ENCODE data around the gene FAT1. TPM values are rescaled to one million over a fixed set of nuclear protein-coding genes. Genes with fewer than 3 reads are reported as not detected.

FAT1 gene
- total RNA-seq, 1 experiment from 2014 or later: 172 TPM

DNA sequence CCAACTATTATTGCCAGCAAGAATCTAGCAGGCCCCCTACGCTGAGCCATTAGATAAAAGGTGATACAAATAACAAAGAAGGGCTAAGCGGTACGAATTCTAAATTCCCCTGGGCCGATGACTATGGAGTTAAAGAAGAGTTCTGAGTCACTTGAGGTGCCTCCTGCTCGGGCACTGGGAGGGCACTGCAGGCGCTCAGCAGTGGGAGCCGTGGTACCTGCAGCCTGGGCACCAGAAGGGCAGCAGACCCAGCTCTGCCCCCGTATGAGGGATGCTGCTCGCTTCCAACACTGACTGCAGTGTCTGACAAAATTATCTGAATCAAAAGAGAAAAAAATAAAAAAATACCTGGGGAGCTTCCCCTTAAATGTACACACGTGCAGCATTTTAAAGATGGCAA lies 124.2 kb downstream of the FAT1 start (continued):
- TF ChIP-seq, protein P1, sequence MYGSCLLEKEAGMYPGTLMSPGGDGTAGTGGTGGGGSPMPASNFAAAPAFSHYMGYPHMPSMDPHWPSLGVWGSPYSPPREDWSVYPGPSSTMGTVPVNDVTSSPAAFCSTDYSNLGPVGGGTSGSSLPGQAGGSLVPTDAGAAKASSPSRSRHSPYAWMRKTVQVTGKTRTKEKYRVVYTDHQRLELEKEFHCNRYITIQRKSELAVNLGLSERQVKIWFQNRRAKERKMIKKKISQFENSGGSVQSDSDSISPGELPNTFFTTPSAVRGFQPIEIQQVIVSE (CRISPR knock-in tag; IDR thresholded peaks at IDR 0.05; ENCODE audit: borderline replicate concordance): no peak

DNA sequence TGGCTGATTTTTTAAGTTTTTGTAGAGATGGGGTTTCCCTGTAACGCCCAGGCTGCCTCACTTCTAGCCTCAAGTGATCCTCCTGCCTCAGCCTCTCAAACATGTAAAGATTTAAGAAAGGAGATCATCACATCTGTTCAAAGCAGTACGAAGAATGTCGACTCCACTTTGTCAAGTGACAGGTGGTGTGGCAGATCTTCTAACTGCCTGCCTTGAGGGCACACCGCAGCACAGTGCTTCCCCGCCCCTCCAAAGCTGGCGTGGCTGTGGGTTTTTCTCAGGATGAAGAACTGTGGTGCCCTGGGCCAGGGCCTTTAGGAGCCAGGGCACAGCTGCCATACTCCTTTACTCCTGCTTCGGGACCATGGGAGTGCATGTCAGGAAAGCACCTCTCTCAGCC lies 125.0 kb downstream of the FAT1 start:
- Mint-ChIP-seq H3K4me3 (no peak overlapping the region), H3K27ac (no peak overlapping the region)
- no peak for ATAC-seq

DNA sequence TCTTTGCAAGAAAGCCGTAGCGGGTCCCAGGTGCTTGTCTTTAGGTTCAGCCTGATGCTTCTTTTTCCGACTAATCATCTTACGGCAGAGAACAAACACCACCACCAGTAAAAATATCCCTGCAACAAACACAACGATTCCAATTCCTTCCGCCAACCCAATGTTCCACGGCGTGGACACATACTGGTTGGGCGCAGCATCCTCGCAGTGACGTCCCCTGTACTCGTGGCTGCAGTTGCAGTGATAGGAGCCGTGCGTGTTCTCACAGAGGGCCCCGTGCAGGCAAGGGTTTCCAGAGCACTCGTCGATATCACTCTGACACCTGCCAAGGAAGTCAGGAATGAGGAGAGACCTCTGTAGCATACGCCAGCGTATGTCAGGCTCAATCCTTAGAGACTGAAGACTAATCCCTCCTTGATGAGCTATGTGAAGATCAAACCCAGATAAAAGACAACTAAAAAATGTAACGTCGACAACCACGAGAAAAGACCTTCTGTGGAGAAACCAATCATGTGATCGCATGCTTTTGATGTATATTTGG lies 126.7 kb downstream of the FAT1 start:
- ChIA-PET POLR2A (no interaction called here), CTCF (no interaction called here)
- H3K27me3 Mint-ChIP-seq (ENCODE audit: low read depth): no peaks in the 10 kb centered on the region
- no peaks in the 10 kb centered on the region for H3K9me3 Mint-ChIP-seq
- peak overlapping the region; percentile 10; the same call in 1 of the 2 replicates for H3K27ac Mint-ChIP-seq
- no peak for ATAC-seq
- H3K4me3 Mint-ChIP-seq: no peak overlapping the region
- peaks cover 80% of the 10 kb centered on the region for H3K36me3 Mint-ChIP-seq
- no peaks in the 10 kb centered on the region for H3K4me1 Mint-ChIP-seq
- no peak for DNase-seq (ENCODE audit: low spot score)
- no peak for TF ChIP-seq GABPB1 (CRISPR knock-in tag; IDR thresholded peaks at IDR 0.05)
- TF ChIP-seq, protein P2, sequence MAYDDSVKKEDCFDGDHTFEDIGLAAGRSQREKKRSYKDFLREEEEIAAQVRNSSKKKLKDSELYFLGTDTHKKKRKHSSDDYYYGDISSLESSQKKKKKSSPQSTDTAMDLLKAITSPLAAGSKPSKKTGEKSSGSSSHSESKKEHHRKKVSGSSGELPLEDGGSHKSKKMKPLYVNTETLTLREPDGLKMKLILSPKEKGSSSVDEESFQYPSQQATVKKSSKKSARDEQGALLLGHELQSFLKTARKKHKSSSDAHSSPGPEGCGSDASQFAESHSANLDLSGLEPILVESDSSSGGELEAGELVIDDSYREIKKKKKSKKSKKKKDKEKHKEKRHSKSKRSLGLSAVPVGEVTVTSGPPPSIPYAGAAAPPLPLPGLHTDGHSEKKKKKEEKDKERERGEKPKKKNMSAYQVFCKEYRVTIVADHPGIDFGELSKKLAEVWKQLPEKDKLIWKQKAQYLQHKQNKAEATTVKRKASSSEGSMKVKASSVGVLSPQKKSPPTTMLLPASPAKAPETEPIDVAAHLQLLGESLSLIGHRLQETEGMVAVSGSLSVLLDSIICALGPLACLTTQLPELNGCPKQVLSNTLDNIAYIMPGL (CRISPR knock-in tag; IDR thresholded peaks at IDR 0.05): no peak
- TF ChIP-seq NR1H2 (CRISPR knock-in tag; IDR thresholded peaks at IDR 0.05): no peak
- no peak for TF ChIP-seq ZNF423 (CRISPR knock-in tag; IDR thresholded peaks at IDR 0.05)
- TF ChIP-seq, protein P3, sequence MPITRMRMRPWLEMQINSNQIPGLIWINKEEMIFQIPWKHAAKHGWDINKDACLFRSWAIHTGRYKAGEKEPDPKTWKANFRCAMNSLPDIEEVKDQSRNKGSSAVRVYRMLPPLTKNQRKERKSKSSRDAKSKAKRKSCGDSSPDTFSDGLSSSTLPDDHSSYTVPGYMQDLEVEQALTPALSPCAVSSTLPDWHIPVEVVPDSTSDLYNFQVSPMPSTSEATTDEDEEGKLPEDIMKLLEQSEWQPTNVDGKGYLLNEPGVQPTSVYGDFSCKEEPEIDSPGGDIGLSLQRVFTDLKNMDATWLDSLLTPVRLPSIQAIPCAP (CRISPR knock-in tag; IDR thresholded peaks at IDR 0.05): no peak
- TF ChIP-seq, protein P4, sequence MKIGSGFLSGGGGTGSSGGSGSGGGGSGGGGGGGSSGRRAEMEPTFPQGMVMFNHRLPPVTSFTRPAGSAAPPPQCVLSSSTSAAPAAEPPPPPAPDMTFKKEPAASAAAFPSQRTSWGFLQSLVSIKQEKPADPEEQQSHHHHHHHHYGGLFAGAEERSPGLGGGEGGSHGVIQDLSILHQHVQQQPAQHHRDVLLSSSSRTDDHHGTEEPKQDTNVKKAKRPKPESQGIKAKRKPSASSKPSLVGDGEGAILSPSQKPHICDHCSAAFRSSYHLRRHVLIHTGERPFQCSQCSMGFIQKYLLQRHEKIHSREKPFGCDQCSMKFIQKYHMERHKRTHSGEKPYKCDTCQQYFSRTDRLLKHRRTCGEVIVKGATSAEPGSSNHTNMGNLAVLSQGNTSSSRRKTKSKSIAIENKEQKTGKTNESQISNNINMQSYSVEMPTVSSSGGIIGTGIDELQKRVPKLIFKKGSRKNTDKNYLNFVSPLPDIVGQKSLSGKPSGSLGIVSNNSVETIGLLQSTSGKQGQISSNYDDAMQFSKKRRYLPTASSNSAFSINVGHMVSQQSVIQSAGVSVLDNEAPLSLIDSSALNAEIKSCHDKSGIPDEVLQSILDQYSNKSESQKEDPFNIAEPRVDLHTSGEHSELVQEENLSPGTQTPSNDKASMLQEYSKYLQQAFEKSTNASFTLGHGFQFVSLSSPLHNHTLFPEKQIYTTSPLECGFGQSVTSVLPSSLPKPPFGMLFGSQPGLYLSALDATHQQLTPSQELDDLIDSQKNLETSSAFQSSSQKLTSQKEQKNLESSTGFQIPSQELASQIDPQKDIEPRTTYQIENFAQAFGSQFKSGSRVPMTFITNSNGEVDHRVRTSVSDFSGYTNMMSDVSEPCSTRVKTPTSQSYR (CRISPR knock-in tag; IDR thresholded peaks at IDR 0.05): no peak
- TF ChIP-seq, protein P5, sequence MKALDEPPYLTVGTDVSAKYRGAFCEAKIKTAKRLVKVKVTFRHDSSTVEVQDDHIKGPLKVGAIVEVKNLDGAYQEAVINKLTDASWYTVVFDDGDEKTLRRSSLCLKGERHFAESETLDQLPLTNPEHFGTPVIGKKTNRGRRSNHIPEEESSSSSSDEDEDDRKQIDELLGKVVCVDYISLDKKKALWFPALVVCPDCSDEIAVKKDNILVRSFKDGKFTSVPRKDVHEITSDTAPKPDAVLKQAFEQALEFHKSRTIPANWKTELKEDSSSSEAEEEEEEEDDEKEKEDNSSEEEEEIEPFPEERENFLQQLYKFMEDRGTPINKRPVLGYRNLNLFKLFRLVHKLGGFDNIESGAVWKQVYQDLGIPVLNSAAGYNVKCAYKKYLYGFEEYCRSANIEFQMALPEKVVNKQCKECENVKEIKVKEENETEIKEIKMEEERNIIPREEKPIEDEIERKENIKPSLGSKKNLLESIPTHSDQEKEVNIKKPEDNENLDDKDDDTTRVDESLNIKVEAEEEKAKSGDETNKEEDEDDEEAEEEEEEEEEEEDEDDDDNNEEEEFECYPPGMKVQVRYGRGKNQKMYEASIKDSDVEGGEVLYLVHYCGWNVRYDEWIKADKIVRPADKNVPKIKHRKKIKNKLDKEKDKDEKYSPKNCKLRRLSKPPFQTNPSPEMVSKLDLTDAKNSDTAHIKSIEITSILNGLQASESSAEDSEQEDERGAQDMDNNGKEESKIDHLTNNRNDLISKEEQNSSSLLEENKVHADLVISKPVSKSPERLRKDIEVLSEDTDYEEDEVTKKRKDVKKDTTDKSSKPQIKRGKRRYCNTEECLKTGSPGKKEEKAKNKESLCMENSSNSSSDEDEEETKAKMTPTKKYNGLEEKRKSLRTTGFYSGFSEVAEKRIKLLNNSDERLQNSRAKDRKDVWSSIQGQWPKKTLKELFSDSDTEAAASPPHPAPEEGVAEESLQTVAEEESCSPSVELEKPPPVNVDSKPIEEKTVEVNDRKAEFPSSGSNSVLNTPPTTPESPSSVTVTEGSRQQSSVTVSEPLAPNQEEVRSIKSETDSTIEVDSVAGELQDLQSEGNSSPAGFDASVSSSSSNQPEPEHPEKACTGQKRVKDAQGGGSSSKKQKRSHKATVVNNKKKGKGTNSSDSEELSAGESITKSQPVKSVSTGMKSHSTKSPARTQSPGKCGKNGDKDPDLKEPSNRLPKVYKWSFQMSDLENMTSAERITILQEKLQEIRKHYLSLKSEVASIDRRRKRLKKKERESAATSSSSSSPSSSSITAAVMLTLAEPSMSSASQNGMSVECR (CRISPR knock-in tag; IDR thresholded peaks at IDR 0.05; ENCODE audit: borderline replicate concordance): no peak
- TF ChIP-seq ZNF121 (CRISPR knock-in tag; IDR thresholded peaks at IDR 0.05): no peak

More for the DNA sequence above, 125.0 kb downstream of the FAT1 start:
- Mint-ChIP-seq H3K4me1 (no peaks in the 10 kb centered on the region), H3K36me3 (peaks cover 86% of the 10 kb centered on the region), H3K9me3 (peaks cover under 1% of the 10 kb centered on the region; the same call in 1 of the 2 replicates), H3K27me3 (ENCODE audit: low read depth) (no peaks in the 10 kb centered on the region)
- CTCF ChIA-PET: no interaction called here
- no peak for DNase-seq (ENCODE audit: low spot score)
- POLR2A ChIA-PET: no interaction called here
- TF ChIP-seq, protein P6, sequence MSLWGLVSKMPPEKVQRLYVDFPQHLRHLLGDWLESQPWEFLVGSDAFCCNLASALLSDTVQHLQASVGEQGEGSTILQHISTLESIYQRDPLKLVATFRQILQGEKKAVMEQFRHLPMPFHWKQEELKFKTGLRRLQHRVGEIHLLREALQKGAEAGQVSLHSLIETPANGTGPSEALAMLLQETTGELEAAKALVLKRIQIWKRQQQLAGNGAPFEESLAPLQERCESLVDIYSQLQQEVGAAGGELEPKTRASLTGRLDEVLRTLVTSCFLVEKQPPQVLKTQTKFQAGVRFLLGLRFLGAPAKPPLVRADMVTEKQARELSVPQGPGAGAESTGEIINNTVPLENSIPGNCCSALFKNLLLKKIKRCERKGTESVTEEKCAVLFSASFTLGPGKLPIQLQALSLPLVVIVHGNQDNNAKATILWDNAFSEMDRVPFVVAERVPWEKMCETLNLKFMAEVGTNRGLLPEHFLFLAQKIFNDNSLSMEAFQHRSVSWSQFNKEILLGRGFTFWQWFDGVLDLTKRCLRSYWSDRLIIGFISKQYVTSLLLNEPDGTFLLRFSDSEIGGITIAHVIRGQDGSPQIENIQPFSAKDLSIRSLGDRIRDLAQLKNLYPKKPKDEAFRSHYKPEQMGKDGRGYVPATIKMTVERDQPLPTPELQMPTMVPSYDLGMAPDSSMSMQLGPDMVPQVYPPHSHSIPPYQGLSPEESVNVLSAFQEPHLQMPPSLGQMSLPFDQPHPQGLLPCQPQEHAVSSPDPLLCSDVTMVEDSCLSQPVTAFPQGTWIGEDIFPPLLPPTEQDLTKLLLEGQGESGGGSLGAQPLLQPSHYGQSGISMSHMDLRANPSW (CRISPR knock-in tag; conservative IDR thresholded peaks at IDR 0.05; ENCODE audit: low read depth): no peak
- TF ChIP-seq FOXK1 (CRISPR knock-in tag; IDR thresholded peaks at IDR 0.05): no peak
- TF ChIP-seq HMGA2 (CRISPR knock-in tag; IDR thresholded peaks at IDR 0.05): no peak
- TF ChIP-seq MYBL2 (CRISPR knock-in tag; IDR thresholded peaks at IDR 0.05): no peak
- no peak for TF ChIP-seq RORB (CRISPR knock-in tag; IDR thresholded peaks at IDR 0.05)
- TF ChIP-seq, protein P7, sequence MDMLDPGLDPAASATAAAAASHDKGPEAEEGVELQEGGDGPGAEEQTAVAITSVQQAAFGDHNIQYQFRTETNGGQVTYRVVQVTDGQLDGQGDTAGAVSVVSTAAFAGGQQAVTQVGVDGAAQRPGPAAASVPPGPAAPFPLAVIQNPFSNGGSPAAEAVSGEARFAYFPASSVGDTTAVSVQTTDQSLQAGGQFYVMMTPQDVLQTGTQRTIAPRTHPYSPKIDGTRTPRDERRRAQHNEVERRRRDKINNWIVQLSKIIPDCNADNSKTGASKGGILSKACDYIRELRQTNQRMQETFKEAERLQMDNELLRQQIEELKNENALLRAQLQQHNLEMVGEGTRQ (CRISPR knock-in tag; IDR thresholded peaks at IDR 0.05): no peak
- TF ChIP-seq ZNF423 (CRISPR knock-in tag; IDR thresholded peaks at IDR 0.05): no peak
- TF ChIP-seq NFATC4 (CRISPR knock-in tag; IDR thresholded peaks at IDR 0.05): no peak
- TF ChIP-seq, protein P8, sequence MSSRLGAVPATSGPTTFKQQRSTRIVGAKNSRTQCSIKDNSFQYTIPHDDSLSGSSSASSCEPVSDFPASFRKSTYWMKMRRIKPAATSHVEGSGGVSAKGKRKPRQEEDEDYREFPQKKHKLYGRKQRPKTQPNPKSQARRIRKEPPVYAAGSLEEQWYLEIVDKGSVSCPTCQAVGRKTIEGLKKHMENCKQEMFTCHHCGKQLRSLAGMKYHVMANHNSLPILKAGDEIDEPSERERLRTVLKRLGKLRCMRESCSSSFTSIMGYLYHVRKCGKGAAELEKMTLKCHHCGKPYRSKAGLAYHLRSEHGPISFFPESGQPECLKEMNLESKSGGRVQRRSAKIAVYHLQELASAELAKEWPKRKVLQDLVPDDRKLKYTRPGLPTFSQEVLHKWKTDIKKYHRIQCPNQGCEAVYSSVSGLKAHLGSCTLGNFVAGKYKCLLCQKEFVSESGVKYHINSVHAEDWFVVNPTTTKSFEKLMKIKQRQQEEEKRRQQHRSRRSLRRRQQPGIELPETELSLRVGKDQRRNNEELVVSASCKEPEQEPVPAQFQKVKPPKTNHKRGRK (CRISPR knock-in tag; IDR thresholded peaks at IDR 0.05; ENCODE audit: borderline replicate concordance): no peak
- no peak for TF ChIP-seq GRHL2 (CRISPR knock-in tag; IDR thresholded peaks at IDR 0.05; ENCODE audit: insufficient replicate concordance, severe bottlenecking)
- no peak for TF ChIP-seq TEAD1 (CRISPR knock-in tag; IDR thresholded peaks at IDR 0.05)

Data from WTC11 (cell line).